ENCODE results near the gene ARHGAP24.

The ARHGAP24 gene

DNA sequence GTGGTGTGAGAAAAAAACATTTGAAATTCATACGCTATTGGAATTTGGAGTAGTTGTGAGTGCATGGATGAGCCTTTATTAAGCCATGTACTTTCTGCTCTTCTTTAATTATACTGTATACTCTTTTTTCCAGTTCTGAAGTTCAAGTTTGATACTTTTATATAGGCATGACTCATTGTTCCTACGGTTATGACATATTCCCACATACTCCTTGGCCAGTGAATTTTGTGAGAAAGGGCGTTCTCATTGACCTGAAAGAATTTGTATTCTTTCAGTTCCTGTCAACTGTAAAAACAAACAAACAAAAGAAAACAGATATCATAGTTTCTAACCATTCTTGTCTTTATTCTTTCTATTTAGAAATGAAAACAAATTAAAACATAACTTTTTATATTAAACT is 477.6 kb downstream of the ARHGAP24 start:
- H3K4me3 ChIP-seq (replicated peaks; ENCODE audit: low read depth, low read length) = no peak overlapping the region
- no peak for DNase-seq (ENCODE audit: extremely low read depth, low read depth)
- TF ChIP-seq, protein P1, sequence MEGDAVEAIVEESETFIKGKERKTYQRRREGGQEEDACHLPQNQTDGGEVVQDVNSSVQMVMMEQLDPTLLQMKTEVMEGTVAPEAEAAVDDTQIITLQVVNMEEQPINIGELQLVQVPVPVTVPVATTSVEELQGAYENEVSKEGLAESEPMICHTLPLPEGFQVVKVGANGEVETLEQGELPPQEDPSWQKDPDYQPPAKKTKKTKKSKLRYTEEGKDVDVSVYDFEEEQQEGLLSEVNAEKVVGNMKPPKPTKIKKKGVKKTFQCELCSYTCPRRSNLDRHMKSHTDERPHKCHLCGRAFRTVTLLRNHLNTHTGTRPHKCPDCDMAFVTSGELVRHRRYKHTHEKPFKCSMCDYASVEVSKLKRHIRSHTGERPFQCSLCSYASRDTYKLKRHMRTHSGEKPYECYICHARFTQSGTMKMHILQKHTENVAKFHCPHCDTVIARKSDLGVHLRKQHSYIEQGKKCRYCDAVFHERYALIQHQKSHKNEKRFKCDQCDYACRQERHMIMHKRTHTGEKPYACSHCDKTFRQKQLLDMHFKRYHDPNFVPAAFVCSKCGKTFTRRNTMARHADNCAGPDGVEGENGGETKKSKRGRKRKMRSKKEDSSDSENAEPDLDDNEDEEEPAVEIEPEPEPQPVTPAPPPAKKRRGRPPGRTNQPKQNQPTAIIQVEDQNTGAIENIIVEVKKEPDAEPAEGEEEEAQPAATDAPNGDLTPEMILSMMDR (IDR thresholded peaks at IDR 0.05; ENCODE audit: low read depth, low read length, missing control alignments) = no peak

DNA sequence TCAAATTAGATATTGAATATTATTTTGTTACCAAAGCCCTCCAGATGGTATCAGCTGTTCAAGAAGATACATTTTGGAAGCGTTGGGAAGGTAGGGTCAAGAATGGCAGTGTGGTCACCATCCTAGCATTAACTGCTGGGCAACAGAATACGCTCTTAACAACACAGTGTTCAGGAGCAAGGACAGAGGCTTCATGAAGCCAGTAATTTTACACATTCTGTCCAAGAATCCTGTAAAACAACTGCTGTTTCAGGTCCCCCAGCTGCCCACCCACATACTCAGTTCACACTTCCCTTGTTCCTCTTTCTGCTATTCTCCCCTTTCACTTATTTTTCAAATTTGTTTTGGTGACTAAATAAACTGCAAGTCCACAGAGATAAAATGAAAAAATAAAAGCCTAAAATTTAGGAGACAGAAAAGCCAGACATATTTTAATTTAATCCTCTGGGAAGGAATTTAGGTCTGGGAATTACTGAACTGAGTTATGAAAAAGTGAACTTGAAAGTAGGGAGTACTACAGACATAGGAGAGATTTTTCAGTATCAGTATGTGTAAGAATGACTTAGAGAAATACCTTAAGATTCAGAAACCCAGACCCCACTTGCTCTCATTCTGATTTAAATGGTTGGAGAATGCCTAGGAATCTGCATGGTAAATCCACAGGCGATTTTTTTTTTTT is 478.2 kb downstream of the ARHGAP24 start:
- no peak overlapping the region for H3K4me3 ChIP-seq (replicated peaks; ENCODE audit: low read depth, low read length)
- no peak for DNase-seq (ENCODE audit: extremely low read depth, low read depth)
- TF ChIP-seq, protein P1 (IDR thresholded peaks at IDR 0.05; ENCODE audit: low read depth, low read length, missing control alignments) = no peak

DNA sequence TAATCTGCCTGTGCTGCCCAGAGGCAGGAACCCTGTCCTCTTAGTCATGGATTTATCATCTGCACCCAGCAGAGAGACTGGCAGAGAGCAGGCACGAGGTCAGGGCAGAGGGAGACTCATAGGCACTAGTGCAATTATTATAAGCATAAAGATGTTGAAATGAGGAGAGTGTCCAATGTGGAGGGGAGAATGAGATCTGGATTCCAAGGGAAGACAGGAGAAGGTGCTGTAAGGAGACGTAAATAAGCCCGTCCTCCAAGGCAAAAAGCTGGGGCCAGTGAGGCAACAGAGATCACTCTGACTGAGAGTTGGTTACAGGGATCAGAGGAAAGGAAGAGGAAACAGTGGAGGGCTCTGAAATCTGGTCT is 478.7 kb downstream of the ARHGAP24 start:
- TF ChIP-seq, protein P1 (IDR thresholded peaks at IDR 0.05; ENCODE audit: low read depth, low read length, missing control alignments) = no peak
- no peak overlapping the region for H3K4me3 ChIP-seq (replicated peaks; ENCODE audit: low read depth, low read length)
- DNase-seq (ENCODE audit: extremely low read depth, low read depth) = no peak

DNA sequence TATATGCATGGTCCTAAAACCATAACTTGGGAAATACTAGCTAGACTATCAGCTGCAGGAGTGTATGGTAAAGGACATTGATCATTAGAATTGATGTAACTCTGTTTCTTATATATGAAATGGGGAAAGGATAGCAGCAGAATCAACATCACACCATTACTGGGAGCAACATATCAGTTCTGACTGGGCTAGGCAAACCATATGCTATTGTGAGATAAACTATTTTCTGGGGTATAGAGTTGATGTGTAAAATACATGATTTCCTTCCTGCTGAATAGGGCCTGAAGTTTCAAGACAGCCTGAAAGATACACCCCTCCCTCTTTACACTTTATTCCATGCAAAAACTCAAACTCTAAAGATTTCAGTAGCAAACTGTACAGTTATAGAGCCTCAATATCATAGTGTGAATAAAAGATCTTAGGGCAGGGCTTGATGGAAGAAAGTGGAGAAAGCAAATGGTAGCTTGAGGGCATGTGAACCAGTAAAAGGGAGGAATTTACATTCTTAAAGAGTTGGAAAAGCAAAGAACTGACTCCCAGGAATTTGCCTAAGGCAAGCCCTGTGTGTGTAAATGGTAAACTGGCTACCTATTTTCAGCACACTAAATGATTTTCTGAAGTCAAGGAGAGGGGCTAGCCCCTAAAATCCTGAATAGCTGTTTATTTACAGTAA is 480.8 kb downstream of the ARHGAP24 start:
- H3K4me3 ChIP-seq (replicated peaks; ENCODE audit: low read depth, low read length) = no peak overlapping the region
- DNase-seq (ENCODE audit: extremely low read depth, low read depth) = no peak
- TF ChIP-seq, protein P1 (IDR thresholded peaks at IDR 0.05; ENCODE audit: low read depth, low read length, missing control alignments) = no peak

DNA sequence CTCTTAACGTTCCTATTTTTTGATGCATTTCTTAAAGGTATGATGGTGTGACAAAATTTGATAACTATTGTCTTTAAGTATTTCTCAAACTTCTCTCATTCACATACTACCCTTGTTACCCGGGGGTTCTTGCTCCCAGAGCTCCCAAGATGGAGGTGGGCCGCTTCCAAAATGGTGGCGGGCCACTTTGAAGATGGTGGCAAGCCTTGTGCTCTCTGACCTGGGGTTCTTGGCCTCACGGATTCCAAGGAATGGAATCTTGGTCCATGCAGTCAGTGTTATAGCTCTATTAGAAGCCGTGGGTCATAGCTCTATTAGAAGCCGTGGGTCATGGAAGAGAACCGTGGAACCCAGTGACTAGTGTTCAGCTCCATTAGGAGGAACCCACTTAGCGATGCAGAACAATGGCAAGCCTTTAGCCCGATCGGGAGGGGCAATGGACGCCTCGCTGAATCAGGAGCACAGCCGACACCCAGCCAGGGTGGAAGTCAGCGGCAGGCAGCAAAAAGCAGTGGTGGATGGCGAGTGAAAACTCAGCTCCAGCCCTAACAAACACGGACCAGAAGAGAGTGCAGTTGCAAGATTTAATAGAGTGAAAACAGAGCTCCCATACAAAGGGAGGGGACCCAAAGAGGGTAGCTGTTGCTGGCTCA is 481.5 kb downstream of the ARHGAP24 start:
- H3K4me3 ChIP-seq (replicated peaks; ENCODE audit: low read depth, low read length) = no peak overlapping the region
- DNase-seq (ENCODE audit: extremely low read depth, low read depth) = no peak
- TF ChIP-seq, protein P1 (IDR thresholded peaks at IDR 0.05; ENCODE audit: low read depth, low read length, missing control alignments) = no peak

DNA sequence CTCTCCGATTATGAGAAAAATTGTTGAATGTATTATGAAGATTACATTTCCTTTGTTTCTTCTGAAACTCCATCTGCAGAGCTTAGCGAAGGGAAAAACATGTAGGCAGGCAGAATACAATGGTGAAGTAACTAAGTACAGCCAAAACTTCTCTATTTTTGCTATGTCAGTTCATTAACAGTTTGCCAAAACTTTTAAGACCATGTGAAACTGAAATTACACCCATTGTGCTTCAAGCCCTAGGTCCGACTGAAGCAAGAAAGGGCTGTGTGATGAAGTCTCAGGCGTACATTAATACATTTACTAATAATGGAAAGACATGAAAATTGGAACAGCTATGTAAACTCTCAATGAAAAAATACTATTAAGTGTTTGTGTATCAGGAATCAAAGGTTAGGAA is 486.9 kb downstream of the ARHGAP24 start:
- no peak overlapping the region for H3K4me3 ChIP-seq (replicated peaks; ENCODE audit: low read depth, low read length)
- TF ChIP-seq, protein P1 (IDR thresholded peaks at IDR 0.05; ENCODE audit: low read depth, low read length, missing control alignments) = no peak

More for the DNA sequence above, 486.9 kb downstream of the ARHGAP24 start:
- no peak for DNase-seq (ENCODE audit: extremely low read depth, low read depth)

Data from HFF-Myc (cell line).